Measurements from ENCODE around the gene ASPSCR1. TPM values are rescaled to one million over a fixed set of nuclear protein-coding genes. Genes with fewer than 3 reads are reported as not detected.
A peak's percentile ranks its signal among the peaks of the same experiment; 100 is the strongest.

Gene ASPSCR1
- total and polyA plus RNA-seq, 2 of the 13 experiments (the other 11 are each of a cell fraction or from before 2014, with no cell fraction given) = 274 to 314 TPM

- peak; percentile 94 to 98 for TF ChIP-seq HMGXB4 (CRISPR knock-in tag; IDR thresholded peaks at IDR 0.05; ENCODE audit: borderline replicate concordance in 1 of 2, low read depth in 1 of 2)
- peak; percentile 80; the same call in 1 of the 2 replicates for TF ChIP-seq TARDBP (CRISPR knock-in tag; IDR thresholded peaks at IDR 0.05)
- peak; percentile 48; the same call in 1 of the 2 replicates for TF ChIP-seq CENPT (CRISPR knock-in tag; IDR thresholded peaks at IDR 0.05; ENCODE audit: low read depth)
- TF ChIP-seq GATAD1 (CRISPR knock-in tag; IDR thresholded peaks at IDR 0.05) = peak; percentile 76
- TF ChIP-seq MAZ (IDR thresholded peaks at IDR 0.05; ENCODE audit: borderline replicate concordance, low read depth, low read length) = no peak
- no peak; the same call in 1 of the 2 replicates for TF ChIP-seq MAZ (CRISPR knock-in tag; IDR thresholded peaks at IDR 0.05; ENCODE audit: low read depth)
- peak; percentile 93 for TF ChIP-seq HOXA5 (CRISPR knock-in tag; IDR thresholded peaks at IDR 0.05)
- no peak; the same call in 1 of the 2 replicates for TF ChIP-seq ZNF616 (CRISPR knock-in tag; IDR thresholded peaks at IDR 0.05; ENCODE audit: low read depth)
- peak; percentile 95 for TF ChIP-seq ZNF800 (CRISPR knock-in tag; IDR thresholded peaks at IDR 0.05)
- peak; percentile 60; the same call in 1 of the 2 replicates for TF ChIP-seq KLF9 (CRISPR knock-in tag; IDR thresholded peaks at IDR 0.05; ENCODE audit: low read depth)
- no peak for TF ChIP-seq TRIM24 (CRISPR knock-in tag; IDR thresholded peaks at IDR 0.05)
- TF ChIP-seq TCF12 (IDR thresholded peaks at IDR 0.05) = no peak
- TF ChIP-seq TCF12 (CRISPR knock-in tag; IDR thresholded peaks at IDR 0.05) = no peak
- peak; percentile 86; the same call in 1 of the 2 replicates for TF ChIP-seq NCOA5 (CRISPR knock-in tag; IDR thresholded peaks at IDR 0.05)
- TF ChIP-seq THAP8 (CRISPR knock-in tag; IDR thresholded peaks at IDR 0.05; ENCODE audit: borderline replicate concordance) = peak; percentile 63; the same call in 1 of the 2 replicates
- peak; percentile 27; the same call in 1 of the 2 replicates for TF ChIP-seq RBAK (CRISPR knock-in tag; IDR thresholded peaks at IDR 0.05)
- TF ChIP-seq NCOA2 (CRISPR knock-in tag; IDR thresholded peaks at IDR 0.05) = peak; percentile 31; the same call in 1 of the 2 replicates
- peak; percentile 82; the same call in 1 of the 2 replicates for TF ChIP-seq ZNF607 (CRISPR knock-in tag; IDR thresholded peaks at IDR 0.05; ENCODE audit: borderline replicate concordance)
- peak; percentile 97 for TF ChIP-seq ZBTB7A (CRISPR knock-in tag; IDR thresholded peaks at IDR 0.05)
- TF ChIP-seq CCDC6 (CRISPR knock-in tag; IDR thresholded peaks at IDR 0.05) = peak; percentile 46; the same call in 1 of the 2 replicates
- peak; percentile 54 for TF ChIP-seq MAX (IDR thresholded peaks at IDR 0.05)
- 0 out of 2 replicates have a peak, but pooled peaks have one; percentile 24 for TF ChIP-seq PREB (CRISPR knock-in tag; IDR thresholded peaks at IDR 0.05)
- TF ChIP-seq ZNF580 (CRISPR knock-in tag; IDR thresholded peaks at IDR 0.05; ENCODE audit: borderline replicate concordance, low read depth) = 0 out of 2 replicates have a peak, but pooled peaks have one; percentile 50
These were observed 43.9 kb downstream of the ASPSCR1 start (continued) for GRCh38 chr17:82021107-82021899.
